NK-92 treated with Interleukin-12 subunit alpha and Interleukin-12 subunit beta, amount 100 ng/mL, for 24 hours (cell line): ENCODE measurements around the gene HS2ST1.
"Not testable (repeated sequence)": the region's sequence is repeated elsewhere in the genome, so short reads cannot be mapped to it uniquely, and the experiment has no call there.

Source experiments
- DNase-seq: peaks from one replicate; lab custom pipeline; 2025; lab: John Stamatoyannopoulos, UW

The HS2ST1 gene

GRCh38 chr1:86914601-86914997 lies at the start of gene HS2ST1:
Gene HS2ST1, plus strand, starts transcription at chr1:86914635.
- DNase-seq: no peak

- no peak for DNase-seq
These were observed 48.3 kb upstream of the HS2ST1 start for GRCh38 chr1:86865973-86866637.

DNA sequence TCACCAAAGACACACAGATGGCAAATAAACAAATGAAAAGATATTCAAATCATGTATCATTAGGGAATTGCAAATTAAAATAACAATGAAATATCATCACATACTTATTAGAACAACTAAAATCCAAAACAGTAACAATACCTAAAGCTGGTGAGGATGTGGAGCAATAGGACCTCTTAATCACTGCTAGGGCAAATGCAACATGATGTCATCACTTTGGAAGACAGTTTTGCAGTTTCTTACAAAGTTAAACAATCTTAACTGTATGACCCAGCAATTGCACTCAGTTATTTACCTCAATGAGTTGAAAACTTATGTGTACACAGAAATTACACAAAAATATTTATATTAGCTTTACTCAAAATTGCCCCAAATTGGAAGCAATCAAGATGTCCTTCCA lies 47.8 kb upstream of the HS2ST1 start:
- no peak for DNase-seq

DNA sequence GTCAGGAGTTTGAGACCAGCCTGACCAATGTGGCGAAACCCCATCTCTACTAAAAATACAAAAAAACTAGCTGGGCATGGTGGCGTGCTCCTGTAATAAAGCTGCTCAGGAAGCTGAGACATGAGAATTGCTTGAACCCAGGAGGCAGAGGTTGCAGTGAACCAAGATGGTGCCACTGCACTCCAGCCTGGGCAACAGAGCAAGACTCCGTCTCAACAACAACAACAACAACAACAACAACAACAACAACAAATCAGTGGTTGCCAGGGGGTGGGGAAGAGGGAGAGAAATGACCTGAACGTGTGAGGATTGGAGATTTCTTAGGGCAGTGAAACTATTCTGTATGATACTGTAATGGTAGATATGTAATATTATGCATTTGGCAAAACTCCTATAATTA lies 47.2 kb upstream of the HS2ST1 start:
- peak; percentile 3 for DNase-seq

DNA sequence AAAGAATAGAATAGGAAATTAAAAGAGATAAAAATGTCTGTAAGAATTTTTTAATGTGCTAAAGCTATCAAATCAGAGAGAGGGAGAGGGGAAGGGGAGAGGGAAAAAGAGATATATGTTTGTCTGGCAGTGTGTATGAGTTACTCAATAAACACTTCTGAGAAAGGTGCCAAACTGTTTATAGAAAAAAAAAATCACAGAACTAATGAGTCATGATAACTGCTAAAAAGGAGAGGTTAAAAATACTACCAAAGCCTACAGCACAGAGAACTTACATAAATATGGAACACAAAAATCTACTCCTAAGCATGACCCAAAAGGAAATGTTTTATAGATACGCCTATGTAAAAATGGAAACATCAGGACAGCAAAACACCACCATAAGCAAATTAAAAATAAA lies 46.0 kb upstream of the HS2ST1 start:
- no peak for DNase-seq

DNA sequence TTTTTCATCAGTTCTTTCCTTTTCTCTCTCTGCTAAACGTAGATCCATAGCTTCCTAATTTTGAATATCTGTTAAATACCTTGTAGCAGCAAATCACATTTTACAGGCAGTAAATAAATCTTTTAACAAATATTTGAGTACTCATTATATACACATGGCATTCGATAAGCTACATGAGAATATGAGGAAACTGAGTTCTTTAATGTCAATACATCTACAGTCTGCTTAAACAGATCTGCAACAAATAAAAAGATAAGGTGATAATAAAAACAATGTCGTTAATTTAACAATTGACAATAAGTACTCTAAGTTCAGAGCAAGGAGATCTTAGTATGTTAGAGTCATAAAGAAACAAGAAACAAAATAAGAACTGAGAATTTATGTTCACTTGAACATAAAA lies 43.4 kb upstream of the HS2ST1 start:
- no peak for DNase-seq

GRCh38 chr1:86872086-86872485 lies 42.3 kb upstream of the HS2ST1 start:
- DNase-seq: no peak

- no peak for DNase-seq
These were observed 38.7 kb upstream of the HS2ST1 start for GRCh38 chr1:86875722-86876121.

DNA sequence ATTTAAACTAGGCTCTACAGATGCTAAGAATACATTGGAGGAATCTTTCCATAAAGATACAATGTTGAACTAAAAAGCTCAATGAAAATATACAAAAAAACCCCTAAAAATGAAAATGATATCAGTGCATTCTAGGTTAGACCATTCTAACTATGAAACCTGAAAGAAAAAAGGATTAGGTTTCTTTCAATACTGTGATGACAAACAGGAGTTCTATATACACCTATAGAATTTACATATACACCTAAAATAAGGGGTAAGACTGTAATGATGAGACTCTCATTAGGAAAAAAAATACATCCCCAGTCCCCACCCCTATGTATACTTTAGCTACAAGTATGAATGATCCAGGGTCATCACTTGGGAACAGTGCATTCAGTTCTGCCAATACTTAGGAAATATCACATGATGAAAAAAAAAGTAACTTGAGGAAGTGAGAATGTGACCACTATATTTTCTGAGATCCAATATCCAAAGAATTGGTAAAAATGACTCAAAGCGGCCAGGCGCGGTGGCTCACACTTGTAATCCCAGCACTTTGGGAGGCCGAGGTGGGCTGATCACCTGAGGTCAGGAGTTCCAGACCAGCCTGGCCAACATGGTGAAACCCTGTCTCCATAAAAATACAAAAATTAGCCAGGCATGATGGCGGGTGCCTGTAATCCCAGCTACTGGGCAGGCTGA lies 26.8 kb upstream of the HS2ST1 start:
- DNase-seq: no peak

DNA sequence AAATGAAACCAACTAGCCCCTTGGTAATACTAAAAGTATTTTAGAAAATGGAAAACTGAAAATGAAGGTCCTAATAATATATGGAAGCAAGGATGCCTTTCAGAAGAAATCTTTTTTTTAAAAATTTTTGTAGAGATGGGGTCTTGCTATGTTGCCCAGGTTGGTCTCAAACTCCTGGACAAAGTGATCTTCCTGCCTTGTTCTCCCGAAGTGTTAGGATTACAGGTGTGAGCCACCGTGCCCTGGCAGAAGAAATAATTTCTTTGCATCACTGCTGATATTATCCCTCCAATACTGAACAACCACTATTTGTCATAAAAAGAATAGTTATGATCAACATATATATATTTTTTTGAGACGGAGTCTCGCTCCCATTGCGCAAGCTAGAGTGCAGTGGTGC lies 26.1 kb upstream of the HS2ST1 start:
- DNase-seq: no peak

- not testable (repeated sequence) for DNase-seq
These were observed 15.0 kb upstream of the HS2ST1 start for GRCh38 chr1:86899401-86899800.

DNA sequence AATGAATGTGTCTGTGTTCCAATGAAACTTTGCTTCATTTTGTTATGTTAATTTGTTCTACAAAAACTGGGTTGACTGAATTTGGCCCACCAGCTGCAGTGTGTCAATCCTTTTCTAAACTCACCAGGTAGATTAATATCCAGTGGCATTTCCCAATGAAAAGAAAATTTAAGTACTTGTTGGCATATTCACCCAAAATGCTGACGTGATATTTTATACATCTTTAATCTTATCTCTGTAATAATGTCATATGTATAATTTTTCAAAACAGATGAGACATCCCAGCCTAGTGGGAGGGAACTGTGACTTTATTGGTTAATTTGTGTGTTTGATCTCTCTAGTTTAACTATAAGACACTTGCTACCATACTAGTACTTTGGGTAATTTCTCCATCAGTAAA lies 8.6 kb upstream of the HS2ST1 start:
- DNase-seq: no peak

DNA sequence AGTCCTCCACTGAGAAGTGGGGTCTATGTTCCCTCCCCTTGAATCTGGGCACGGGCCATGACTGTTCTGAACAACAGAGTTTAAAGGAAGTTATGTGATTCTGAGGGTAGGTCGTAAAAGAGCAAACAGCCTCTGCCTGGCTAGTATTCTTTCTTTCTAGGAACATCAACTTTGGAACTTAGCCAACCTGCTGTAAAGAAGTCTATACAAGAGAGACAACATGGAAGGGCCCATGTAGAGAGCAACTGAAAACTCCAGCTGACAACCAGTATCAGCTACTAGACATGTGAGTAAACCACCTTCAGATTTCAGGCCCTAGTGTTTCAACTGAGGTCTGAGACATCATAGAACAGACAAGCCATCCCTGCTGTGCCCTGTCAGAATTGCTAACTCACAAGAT lies 8.0 kb upstream of the HS2ST1 start:
- DNase-seq: no peak

DNA sequence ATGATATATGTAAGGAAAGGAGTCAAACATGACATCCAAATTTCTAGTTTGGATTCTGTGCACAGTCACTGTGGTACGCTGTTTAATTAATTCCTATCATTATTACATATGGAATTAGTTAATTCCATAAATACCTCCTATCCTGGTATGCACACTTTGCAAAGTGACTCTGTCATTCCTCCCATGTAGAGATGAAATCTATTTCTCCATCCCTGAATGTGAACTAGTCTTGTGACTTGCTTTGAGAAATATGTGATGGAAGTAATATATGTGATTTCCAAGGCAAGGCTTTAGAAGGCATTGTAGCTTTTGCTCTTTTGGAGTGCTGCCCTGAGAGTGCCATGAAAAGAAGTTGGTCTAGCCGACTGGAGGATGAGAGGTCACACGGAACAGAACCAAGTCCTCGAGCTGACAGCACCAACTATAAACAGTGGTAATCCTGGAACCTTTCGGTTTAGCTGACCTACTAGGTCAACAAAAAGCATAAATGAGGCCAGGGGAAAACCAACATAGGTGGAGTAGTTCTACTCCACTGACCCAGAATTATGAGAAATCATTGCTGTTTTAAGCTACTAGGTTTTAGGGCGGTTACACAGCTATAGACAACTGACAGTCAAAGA lies 2.0 kb upstream of the HS2ST1 start:
- DNase-seq: no peak

- DNase-seq: no peak
These were observed 988 bp upstream of the HS2ST1 start for GRCh38 chr1:86913399-86913895.

GRCh38 chr1:86913896-86914600 lies 387 bp upstream of the HS2ST1 start, which contains the start of gene SELENOF:
Gene SELENOF, minus strand, starts transcription at chr1:86914126. Its CDS starts 15 bp downstream, at chr1:86914111.
- DNase-seq: peak; percentile 96

- DNase-seq: peak; percentile 5
These were observed 732 bp downstream of the HS2ST1 start for GRCh38 chr1:86914998-86915736.

GRCh38 chr1:86915737-86916235 lies 1.4 kb downstream of the HS2ST1 start:
- DNase-seq: no peak

DNA sequence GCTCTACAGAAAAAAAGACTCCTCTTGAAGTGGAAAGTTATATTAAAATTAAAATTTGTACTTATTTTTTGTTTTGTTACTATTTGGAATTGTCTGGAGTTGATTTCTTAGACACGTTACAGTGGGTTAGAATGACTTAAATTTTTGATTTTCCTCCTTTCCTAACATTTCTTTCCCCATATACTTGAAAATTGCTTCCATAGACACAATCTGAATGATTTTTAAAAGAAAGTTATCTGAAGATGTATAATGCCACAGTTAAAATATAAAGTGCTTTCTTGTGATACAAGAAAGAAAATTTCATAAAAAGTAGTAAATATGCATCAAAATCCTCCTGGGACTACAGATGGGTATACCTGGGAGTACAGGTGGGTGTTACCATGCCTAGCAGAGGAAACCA lies 2.3 kb downstream of the HS2ST1 start:
- DNase-seq: no peak

- DNase-seq: no peak
These were observed 8.0 kb downstream of the HS2ST1 start for GRCh38 chr1:86922445-86922844.

- no peak for DNase-seq
These were observed 10.0 kb downstream of the HS2ST1 start for GRCh38 chr1:86924324-86924960.
